C4-2B (cell line): ENCODE data around the gene ADSS1.

Experiments
- H3K27ac ChIP-seq: fragments of 450-650 bp; 2 replicates; pipeline ENCODE4 v1.5.1; 2017
- ZFX ChIP-seq: fragments of 450-650 bp; IDR thresholded peaks from 2 replicates; pipeline ENCODE4 v1.6.1; 2017
- TF ChIP-seq, protein P1 (sequence below): fragments of 450-650 bp; conservative IDR thresholded peaks from 2 replicates; pipeline ENCODE4 v1.5.1; 2017; ENCODE audit warnings: mild to moderate bottlenecking

The ADSS1 gene

DNA sequence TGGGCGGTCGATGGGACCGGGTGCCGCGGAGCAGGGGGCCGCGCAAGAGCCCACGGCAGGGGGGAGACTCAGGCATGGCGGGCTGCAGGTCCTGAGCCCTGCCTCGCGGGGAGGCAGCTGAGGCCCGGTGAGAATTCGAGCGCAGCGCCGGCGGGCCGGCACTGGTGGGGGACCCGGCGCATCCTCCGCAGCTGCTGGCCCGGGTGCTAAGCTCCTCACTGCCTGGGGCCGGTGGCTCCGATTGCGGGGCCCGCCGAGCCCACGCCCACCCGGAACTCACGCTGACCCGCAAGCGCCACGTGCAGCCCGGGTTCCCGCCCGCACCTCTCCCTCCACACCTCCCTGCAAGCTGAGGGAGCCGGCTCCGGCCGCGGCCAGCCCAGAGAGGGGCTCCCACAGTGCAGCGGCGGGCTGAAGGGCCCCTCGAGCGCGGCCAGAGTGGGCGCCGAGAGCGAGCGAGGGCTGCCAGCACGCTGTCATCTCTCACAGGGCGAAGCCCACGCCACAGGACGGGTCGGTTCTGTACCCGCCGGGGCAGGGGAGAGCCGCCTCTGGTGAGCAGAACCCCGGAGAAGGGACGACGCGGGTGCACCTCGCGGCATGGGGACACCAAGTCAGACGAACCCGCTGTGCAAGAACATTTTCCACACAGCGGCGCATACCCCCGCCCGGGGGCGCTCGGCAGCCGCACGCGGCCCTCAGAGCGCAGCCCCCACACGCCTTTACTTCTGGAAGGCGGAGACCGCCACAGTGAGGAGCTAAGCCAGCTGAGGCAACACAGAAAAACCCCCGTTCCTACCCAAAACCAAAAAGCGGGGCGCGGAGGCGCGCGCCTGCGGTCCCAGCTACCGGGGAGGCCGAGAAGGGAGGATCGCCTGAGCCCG lies 27.8 kb downstream of the ADSS1 start:
- TF ChIP-seq ZFX, result no peak
- TF ChIP-seq, protein P1, sequence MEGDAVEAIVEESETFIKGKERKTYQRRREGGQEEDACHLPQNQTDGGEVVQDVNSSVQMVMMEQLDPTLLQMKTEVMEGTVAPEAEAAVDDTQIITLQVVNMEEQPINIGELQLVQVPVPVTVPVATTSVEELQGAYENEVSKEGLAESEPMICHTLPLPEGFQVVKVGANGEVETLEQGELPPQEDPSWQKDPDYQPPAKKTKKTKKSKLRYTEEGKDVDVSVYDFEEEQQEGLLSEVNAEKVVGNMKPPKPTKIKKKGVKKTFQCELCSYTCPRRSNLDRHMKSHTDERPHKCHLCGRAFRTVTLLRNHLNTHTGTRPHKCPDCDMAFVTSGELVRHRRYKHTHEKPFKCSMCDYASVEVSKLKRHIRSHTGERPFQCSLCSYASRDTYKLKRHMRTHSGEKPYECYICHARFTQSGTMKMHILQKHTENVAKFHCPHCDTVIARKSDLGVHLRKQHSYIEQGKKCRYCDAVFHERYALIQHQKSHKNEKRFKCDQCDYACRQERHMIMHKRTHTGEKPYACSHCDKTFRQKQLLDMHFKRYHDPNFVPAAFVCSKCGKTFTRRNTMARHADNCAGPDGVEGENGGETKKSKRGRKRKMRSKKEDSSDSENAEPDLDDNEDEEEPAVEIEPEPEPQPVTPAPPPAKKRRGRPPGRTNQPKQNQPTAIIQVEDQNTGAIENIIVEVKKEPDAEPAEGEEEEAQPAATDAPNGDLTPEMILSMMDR, result no peak
- peak overlapping the region; percentile 94 for H3K27ac ChIP-seq

DNA sequence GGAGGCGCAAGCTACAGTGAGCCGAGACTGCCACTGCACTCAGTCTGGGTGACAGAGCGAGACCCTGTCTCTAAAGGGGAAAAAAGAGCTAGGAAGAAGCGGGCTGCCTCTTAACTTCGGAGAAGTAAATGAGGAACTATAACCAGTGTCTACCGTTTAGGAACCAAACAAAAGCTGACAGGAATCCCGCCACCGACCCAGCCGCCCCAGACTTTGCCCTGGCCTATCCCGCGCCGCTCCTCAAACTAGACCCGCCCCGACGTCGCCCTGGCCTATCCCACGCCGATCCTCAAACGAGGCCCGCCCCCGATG lies 28.4 kb downstream of the ADSS1 start:
- TF ChIP-seq, protein P1, result no peak

DNA sequence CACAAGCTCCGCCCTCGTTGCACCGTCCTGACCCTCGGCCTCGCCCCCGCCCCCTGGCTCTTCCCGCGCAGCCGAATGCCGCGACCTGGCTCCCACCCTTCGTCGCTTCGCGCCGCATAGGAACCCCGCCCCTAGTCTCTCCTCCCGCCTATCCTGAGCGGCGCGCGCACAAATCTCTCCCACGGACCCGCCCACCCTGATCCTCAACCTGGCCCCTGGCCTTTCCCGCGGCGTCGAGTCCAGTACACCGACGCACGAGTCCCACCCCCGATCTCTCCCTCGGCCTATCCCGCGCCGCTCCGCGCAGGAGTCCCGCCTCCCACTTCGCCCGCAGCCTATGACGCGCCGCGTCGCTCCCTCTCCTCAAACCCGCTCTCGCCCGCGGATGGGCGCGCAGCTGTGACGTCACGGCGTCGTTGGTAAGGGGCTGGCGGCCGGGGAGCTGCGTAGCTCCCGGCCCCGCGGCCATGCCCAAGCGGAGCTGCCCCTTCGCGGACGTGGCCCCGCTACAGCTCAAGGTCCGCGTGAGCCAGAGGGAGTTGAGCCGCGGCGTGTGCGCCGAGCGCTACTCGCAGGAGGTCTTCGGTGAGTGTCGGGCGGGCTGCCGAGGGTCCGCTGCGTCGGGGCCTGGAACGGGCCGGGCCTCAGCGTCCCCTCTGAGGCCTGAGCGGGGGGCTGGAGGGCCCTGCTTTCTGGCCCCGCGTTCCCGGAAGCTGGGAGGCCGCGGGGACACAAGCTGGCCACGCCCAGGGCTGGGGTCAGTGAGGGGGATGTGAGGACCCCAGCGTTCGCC lies 28.9 kb downstream of the ADSS1 start, which contains the start of gene SIVA1:
Gene SIVA1, plus strand, starts transcription at position 413 of the 793 bp plus-strand sequence. Its CDS starts 55 bp downstream, at position 468.
- H3K27ac ChIP-seq, result peak within 1 kb of the TSS; percentile 94
- TF ChIP-seq ZFX, result peak; percentile 90; the same call in 1 of the 2 replicates
- TF ChIP-seq, protein P1, result no peak

More for the DNA sequence above, 28.4 kb downstream of the ADSS1 start:
- H3K27ac ChIP-seq, result peak overlapping the region; percentile 94

DNA sequence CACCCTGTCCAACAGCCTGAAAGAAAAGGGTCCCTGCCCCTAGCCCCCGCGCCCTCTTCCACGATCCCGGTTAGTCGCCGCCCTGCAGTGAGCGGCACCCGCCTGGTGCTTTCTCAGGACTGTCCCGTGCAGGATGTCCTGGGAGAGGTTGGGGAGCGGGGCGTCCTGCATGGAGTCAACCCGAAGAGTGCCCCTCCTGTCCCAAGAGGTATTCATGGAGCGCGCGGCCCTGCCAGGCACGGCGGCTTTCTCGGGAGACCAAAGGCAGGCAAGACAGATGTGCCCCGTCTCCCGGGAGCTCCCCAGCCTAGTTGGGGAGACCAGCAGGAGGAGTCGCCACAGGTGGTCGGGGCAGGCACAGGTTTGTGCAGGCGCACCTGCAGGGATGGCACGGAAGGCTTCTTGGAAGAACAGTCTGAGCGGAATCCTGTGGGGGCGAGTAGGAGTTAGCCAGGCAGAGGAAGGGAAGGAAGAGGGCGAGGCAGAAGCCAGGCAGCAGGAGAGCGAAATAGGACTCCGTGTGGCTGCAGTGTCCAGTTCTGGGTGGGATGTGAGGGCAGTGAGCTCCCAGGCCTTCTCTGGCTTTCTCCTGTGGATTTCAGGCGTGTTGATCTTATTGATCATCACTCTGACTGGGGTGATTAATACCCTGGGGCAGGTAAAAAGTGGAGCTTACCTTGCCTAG lies 29.6 kb downstream of the ADSS1 start:
- TF ChIP-seq, protein P1, result no peak
- TF ChIP-seq ZFX, result peak; percentile 33; the same call in 1 of the 2 replicates
- H3K27ac ChIP-seq, result peak overlapping the region; percentile 94

DNA sequence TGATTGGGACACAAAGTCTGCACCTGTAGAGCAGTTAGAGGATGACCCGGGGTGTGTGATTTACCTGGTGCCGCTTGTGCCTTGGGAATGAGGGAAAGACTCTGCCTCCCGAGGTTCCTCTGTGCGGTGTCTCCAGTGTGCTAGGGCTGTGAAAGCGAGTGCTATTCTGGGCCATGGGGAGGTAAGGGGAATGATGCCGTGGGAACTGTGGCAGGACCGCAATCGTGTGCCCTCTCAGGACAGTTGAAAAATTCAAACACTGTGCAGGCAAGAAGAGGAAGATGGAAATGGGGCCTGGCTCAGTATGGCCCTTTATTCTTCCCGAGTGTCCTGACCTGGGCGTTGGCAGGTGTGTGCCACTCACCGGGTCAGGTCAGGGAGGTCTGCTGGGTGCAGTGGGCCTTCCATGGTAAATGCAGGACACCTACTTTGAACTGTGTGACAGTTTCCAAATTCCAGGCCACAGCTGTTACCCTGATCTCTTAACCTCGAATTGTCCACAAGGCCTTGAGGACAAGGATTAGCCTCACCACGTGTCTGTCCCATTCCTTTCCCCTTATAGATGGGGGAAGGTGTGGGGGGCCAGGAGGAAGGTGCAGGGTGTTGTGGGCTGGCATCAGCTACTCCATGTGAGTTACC lies 30.3 kb downstream of the ADSS1 start:
- H3K27ac ChIP-seq, result peak overlapping the region; percentile 94
- TF ChIP-seq, protein P1, result no peak
- TF ChIP-seq ZFX, result no peak

DNA sequence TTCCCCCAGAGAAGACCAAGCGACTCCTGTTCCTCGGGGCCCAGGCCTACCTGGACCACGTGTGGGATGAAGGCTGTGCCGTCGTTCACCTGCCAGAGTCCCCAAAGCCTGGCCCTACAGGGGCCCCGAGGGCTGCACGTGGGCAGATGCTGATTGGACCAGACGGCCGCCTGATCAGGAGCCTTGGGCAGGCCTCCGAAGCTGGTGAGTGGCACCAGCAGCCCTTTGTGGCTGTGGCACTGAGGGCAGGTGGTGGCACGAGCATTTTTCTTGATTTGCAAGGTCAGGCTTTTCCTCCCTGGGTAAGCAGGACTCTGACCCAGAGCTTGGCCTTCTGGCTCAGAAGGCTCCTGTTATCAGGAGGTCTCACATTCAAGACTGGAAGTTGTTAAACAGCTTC lies 31.6 kb downstream of the ADSS1 start:
- no peak for TF ChIP-seq ZFX
- TF ChIP-seq, protein P1, result no peak
- no peak overlapping the region for H3K27ac ChIP-seq
